ENCODE data around the gene MKI67.
A peak's percentile ranks its signal among the peaks of the same experiment; 100 is the strongest.
"Not testable (repeated sequence)": the region's sequence is repeated elsewhere in the genome, so short reads cannot be mapped to it uniquely, and the experiment has no call there.

The MKI67 gene

GRCh38 chr10:128125944-128126764 is at the start of gene MKI67:
TSS of gene MKI67 (minus strand) at chr10:128126423. CDS start at chr10:128125667, 756 bp downstream.
- DNase-seq (ENCODE audit: low spot score) = peak; percentile 95

- DNase-seq (ENCODE audit: low spot score) = no peak
Measured at GRCh38 chr10:128174581-128175559, 48.6 kb upstream of the MKI67 start.

GRCh38 chr10:128173386-128173785 is 47.2 kb upstream of the MKI67 start:
- DNase-seq (ENCODE audit: low spot score) = no peak

- no peak for DNase-seq (ENCODE audit: low spot score)
Measured at GRCh38 chr10:128172756-128173155, 46.5 kb upstream of the MKI67 start.

GRCh38 chr10:128169811-128170379 is 43.7 kb upstream of the MKI67 start:
- DNase-seq (ENCODE audit: low spot score) = no peak

GRCh38 chr10:128167926-128168520 is 41.8 kb upstream of the MKI67 start:
- DNase-seq (ENCODE audit: low spot score) = no peak

- DNase-seq (ENCODE audit: low spot score) = not testable (repeated sequence)
Measured at GRCh38 chr10:128167123-128167522, 40.9 kb upstream of the MKI67 start.

- no peak for DNase-seq (ENCODE audit: low spot score)
Measured at GRCh38 chr10:128166151-128166550, 39.9 kb upstream of the MKI67 start.

GRCh38 chr10:128165536-128165935 is 39.3 kb upstream of the MKI67 start:
- DNase-seq (ENCODE audit: low spot score) = no peak

GRCh38 chr10:128163701-128164100 is 37.5 kb upstream of the MKI67 start:
- DNase-seq (ENCODE audit: low spot score) = no peak

GRCh38 chr10:128161031-128161430 is 34.8 kb upstream of the MKI67 start:
- DNase-seq (ENCODE audit: low spot score) = no peak

- DNase-seq (ENCODE audit: low spot score) = no peak
Measured at GRCh38 chr10:128160297-128160711, 34.1 kb upstream of the MKI67 start.

- no peak for DNase-seq (ENCODE audit: low spot score)
Measured at GRCh38 chr10:128158021-128158795, 32.0 kb upstream of the MKI67 start.

GRCh38 chr10:128156999-128157755 is 31.0 kb upstream of the MKI67 start:
- no peak for DNase-seq (ENCODE audit: low spot score)

GRCh38 chr10:128152741-128153580 is 26.7 kb upstream of the MKI67 start:
- DNase-seq (ENCODE audit: low spot score) = no peak

GRCh38 chr10:128151031-128151430 is 24.8 kb upstream of the MKI67 start:
- no peak for DNase-seq (ENCODE audit: low spot score)

- DNase-seq (ENCODE audit: low spot score) = no peak
Measured at GRCh38 chr10:128150561-128150960, 24.3 kb upstream of the MKI67 start.

- DNase-seq (ENCODE audit: low spot score) = peak; percentile 75
Measured at GRCh38 chr10:128150045-128150493, 23.8 kb upstream of the MKI67 start.

GRCh38 chr10:128149267-128150014 is 23.2 kb upstream of the MKI67 start:
- no peak for DNase-seq (ENCODE audit: low spot score)
